Panc1 (cell line): ENCODE measurements around the gene ACER3.

Experiments used
- TF ChIP-seq, protein P1 (sequence below): fragments of 450-650 bp; IDR thresholded peaks from 2 replicates; pipeline ENCODE4 v1.5.1; 2017; ENCODE audit warnings: mild to moderate bottlenecking
- TF ChIP-seq, protein P2 (sequence below), 2 experiments: IDR thresholded peaks; 2 replicates each; pipeline ENCODE4 v1.6.1; 2011 to 2012; ENCODE audit warnings: low read depth in 2 of 2, control low read depth in 1 of 2, low read length in 1 of 2, mild to moderate bottlenecking in 1 of 2, moderate library complexity in 1 of 2; ENCODE audit not compliant: insufficient read depth in 1 of 2

DNA sequence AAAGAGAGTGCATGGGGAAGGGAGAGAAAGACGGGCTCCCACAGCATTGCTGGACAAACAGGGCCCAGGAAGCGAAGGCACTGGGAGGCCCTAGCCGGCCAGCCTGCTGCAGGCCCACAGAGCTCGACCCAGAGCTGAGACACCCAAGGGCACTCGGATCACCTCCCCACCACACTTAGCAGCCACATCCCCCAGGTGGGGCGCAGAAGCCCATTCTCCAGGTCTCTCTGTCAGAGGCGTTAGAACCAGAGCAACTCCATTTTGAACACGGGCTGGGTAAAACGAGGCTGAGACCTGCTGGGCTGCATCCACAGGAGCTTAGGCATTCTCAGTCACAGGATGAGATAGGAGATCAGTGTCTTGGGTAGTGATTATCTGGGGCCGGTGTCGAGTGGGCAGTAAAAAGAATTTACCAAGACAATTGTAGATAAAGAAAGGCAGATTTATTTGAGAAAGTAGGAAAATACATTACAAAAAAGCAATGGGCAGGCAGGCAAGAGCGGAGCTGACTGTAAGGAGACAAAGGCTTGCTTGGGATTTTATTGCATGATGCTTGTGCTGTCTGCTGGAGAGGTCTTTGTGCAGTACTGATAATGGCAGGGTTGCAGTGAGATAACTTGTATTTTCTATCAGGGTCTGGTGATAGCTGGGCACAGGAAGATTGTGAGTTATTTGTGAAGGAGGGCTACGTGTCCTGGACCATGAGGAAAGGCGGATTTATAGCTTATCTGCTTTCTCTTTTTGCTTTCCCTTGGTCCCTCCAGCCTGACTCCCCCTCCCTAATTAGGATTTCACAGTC, 192.7 kb downstream of the ACER3 start:
- TF ChIP-seq, protein P1, sequence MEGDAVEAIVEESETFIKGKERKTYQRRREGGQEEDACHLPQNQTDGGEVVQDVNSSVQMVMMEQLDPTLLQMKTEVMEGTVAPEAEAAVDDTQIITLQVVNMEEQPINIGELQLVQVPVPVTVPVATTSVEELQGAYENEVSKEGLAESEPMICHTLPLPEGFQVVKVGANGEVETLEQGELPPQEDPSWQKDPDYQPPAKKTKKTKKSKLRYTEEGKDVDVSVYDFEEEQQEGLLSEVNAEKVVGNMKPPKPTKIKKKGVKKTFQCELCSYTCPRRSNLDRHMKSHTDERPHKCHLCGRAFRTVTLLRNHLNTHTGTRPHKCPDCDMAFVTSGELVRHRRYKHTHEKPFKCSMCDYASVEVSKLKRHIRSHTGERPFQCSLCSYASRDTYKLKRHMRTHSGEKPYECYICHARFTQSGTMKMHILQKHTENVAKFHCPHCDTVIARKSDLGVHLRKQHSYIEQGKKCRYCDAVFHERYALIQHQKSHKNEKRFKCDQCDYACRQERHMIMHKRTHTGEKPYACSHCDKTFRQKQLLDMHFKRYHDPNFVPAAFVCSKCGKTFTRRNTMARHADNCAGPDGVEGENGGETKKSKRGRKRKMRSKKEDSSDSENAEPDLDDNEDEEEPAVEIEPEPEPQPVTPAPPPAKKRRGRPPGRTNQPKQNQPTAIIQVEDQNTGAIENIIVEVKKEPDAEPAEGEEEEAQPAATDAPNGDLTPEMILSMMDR = no peak
- TF ChIP-seq, protein P2, sequence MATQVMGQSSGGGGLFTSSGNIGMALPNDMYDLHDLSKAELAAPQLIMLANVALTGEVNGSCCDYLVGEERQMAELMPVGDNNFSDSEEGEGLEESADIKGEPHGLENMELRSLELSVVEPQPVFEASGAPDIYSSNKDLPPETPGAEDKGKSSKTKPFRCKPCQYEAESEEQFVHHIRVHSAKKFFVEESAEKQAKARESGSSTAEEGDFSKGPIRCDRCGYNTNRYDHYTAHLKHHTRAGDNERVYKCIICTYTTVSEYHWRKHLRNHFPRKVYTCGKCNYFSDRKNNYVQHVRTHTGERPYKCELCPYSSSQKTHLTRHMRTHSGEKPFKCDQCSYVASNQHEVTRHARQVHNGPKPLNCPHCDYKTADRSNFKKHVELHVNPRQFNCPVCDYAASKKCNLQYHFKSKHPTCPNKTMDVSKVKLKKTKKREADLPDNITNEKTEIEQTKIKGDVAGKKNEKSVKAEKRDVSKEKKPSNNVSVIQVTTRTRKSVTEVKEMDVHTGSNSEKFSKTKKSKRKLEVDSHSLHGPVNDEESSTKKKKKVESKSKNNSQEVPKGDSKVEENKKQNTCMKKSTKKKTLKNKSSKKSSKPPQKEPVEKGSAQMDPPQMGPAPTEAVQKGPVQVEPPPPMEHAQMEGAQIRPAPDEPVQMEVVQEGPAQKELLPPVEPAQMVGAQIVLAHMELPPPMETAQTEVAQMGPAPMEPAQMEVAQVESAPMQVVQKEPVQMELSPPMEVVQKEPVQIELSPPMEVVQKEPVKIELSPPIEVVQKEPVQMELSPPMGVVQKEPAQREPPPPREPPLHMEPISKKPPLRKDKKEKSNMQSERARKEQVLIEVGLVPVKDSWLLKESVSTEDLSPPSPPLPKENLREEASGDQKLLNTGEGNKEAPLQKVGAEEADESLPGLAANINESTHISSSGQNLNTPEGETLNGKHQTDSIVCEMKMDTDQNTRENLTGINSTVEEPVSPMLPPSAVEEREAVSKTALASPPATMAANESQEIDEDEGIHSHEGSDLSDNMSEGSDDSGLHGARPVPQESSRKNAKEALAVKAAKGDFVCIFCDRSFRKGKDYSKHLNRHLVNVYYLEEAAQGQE (IDR thresholded peaks at IDR 0.05; ENCODE audit: insufficient read depth in 1 of 2, low read depth in 2 of 2, low read length in 1 of 2) = no peak
